Sigmoid colon (tissue), 7 donors: ENCODE data around the gene RBBP8. TPM values are rescaled to one million over a fixed set of nuclear protein-coding genes. Genes with fewer than 3 reads are reported as not detected.

Source experiments
- DNase-seq: peaks from one replicate; pipeline ENCODE4 v3.0.0-alpha.2; 2019
- H3K27ac ChIP-seq, 4 donors: fragments of 200-600 bp; sonication (generic); one replicate each; pipeline ENCODE4 v1.5.1; 2016 to 2019; ENCODE audit warnings: mild to moderate bottlenecking in 1 of 4
- H3K27me3 ChIP-seq, 3 donors: fragments of 200-600 bp; sonication (generic); one replicate each; pipeline ENCODE4 v1.5.1; 2019; ENCODE audit warnings: mild to moderate bottlenecking in 1 of 3
- H3K36me3 ChIP-seq, 4 donors: fragments of 200-600 bp; sonication (generic); one replicate each; pipeline ENCODE4 v1.5.1; 2016 to 2019
- H3K4me1 ChIP-seq, 4 donors: fragments of 200-600 bp; sonication (generic); one replicate each; pipeline ENCODE4 v1.5.1; 2017 to 2019
- H3K4me3 ChIP-seq, 4 donors: fragments of 200-600 bp; sonication (generic); one replicate each; pipeline ENCODE4 v1.5.1; 2017 to 2019; ENCODE audit warnings: mild to moderate bottlenecking in 2 of 4, moderate library complexity in 1 of 4
- H3K9me3 ChIP-seq, 4 donors: fragments of 200-600 bp in 3 of 4; sonication (generic) in 3 of 4; one replicate each; pipeline versions ENCODE4 v1.5.1 to v1.6.1; 2013 to 2019
- CTCF ChIP-seq, 4 experiments: fragments of 450-650 bp in 3 of 4; fragments of 200-600 bp in 1 of 4; IDR thresholded peaks; one replicate each; pipeline ENCODE4 v1.5.1; 2016 to 2019; ENCODE audit warnings: antibody characterized with exemption in 4 of 4, mild to moderate bottlenecking in 3 of 4, moderate library complexity in 2 of 4
- EP300 ChIP-seq, 4 donors: sonication (generic); formaldehyde crosslinking; IDR thresholded peaks; one replicate each; pipeline ENCODE4 v1.6.1; 2017; ENCODE audit warnings: antibody characterized with exemption in 4 of 4
- POLR2A ChIP-seq, 2 donors: fragments of 450-650 bp; IDR thresholded peaks; one replicate each; pipeline ENCODE4 v1.6.1; 2016; ENCODE audit warnings: antibody characterized with exemption in 2 of 2, mild to moderate bottlenecking in 2 of 2, moderate library complexity in 2 of 2
- POLR2AphosphoS5 ChIP-seq, 4 donors: sonication (generic); formaldehyde crosslinking; IDR thresholded peaks; one replicate each; pipeline ENCODE4 v1.6.1; 2017; ENCODE audit warnings: antibody characterized with exemption in 4 of 4
- WGBS, 2 donors: extraction: QIAGEN DNeasy Blood & Tissue Kit; methylation state at CpG; one replicate each; pipeline ENCODE4 v1.1.7; 2013; 5-methylcytosine and 5-hydroxymethylcytosine counted together
- intact Hi-C: fragments of 100-400 bp; cut with DNase I; formaldehyde crosslinking; loops from one replicate; pipeline ENCODE4 v1.15.1; 2023
- polyA plus RNA-seq, 3 donors: library from polyadenylated mRNA; stranded (reverse); fragments of 200-250 nt; gene quantifications; one replicate each; pipeline ENCODE4 v1.2.3, GENCODE V29; 2013
- total RNA-seq, 4 donors: library from RNA; depleted of rRNA; stranded (reverse); fragments of >200 nt; gene quantifications; one replicate each; pipeline ENCODE4 v1.1.0, GENCODE V29; 2016
- donor health status: healthy with polysubstance abuse.
- donor health status: Bipolar disorder and iron deficiency.
- donor health status: healthy.

RBBP8 gene
- total and polyA plus RNA-seq, 7 donors, result 10.3 to 30.7 (median 22.7) TPM

GRCh38 chr18:22971038-22971437 is 37.9 kb downstream of the RBBP8 start:
- Histone ChIP-seq H3K27ac (no peak overlapping the region), H3K27me3 (no peaks in the 10 kb centered on the region), H3K36me3 (no peaks in the 10 kb centered on the region), H3K4me3 (no peak overlapping the region), H3K4me1 (no peaks in the 10 kb centered on the region), H3K9me3 (no peaks in the 10 kb centered on the region)
- 92 to 96% methylated on average over 3 of the region's 3 CpGs for WGBS, 2 donors
- TF ChIP-seq POLR2AphosphoS5 (IDR thresholded peaks at IDR 0.05) (no peak), POLR2A (IDR thresholded peaks at IDR 0.05) (no peak), EP300 (IDR thresholded peaks at IDR 0.05) (no peak), CTCF (IDR thresholded peaks at IDR 0.05) (no peak)
- intact Hi-C loops, result no loop called here
- no peak for DNase-seq

GRCh38 chr18:22974001-22974400 is 40.9 kb downstream of the RBBP8 start:
- intact Hi-C loops, result no loop called here
- Histone ChIP-seq H3K36me3 (no peaks in the 10 kb centered on the region), H3K4me3 (no peak overlapping the region), H3K4me1 (no peaks in the 10 kb centered on the region), H3K27ac (no peak overlapping the region), H3K9me3 (no peaks in the 10 kb centered on the region), H3K27me3 (no peaks in the 10 kb centered on the region)
- DNase-seq, result no peak
- TF ChIP-seq POLR2AphosphoS5 (IDR thresholded peaks at IDR 0.05) (no peak), POLR2A (IDR thresholded peaks at IDR 0.05) (no peak), CTCF (IDR thresholded peaks at IDR 0.05) (no peak), EP300 (IDR thresholded peaks at IDR 0.05) (no peak)

GRCh38 chr18:22974707-22975106 is 41.6 kb downstream of the RBBP8 start:
- intact Hi-C loops, result no loop called here

GRCh38 chr18:22975508-22975907 is 42.4 kb downstream of the RBBP8 start:
- Histone ChIP-seq H3K36me3 (no peaks in the 10 kb centered on the region), H3K27ac (no peak overlapping the region), H3K4me1 (no peaks in the 10 kb centered on the region), H3K27me3 (no peaks in the 10 kb centered on the region), H3K4me3 (no peak overlapping the region), H3K9me3 (no peaks in the 10 kb centered on the region)
- TF ChIP-seq POLR2AphosphoS5 (IDR thresholded peaks at IDR 0.05), result no peak
- TF ChIP-seq CTCF (IDR thresholded peaks at IDR 0.05), result no peak
- TF ChIP-seq POLR2A (IDR thresholded peaks at IDR 0.05), result no peak
- no peak for DNase-seq
- 17 to 40% methylated on average over 1 of the region's 1 CpG for WGBS, 2 donors
- intact Hi-C loops, result no loop called here

More at GRCh38 chr18:22974707-22975106, 41.6 kb downstream of the RBBP8 start:
- Histone ChIP-seq H3K4me1 (no peaks in the 10 kb centered on the region), H3K4me3 (no peak overlapping the region), H3K9me3 (no peaks in the 10 kb centered on the region), H3K36me3 (no peaks in the 10 kb centered on the region), H3K27me3 (no peaks in the 10 kb centered on the region), H3K27ac (no peak overlapping the region)
- TF ChIP-seq EP300 (IDR thresholded peaks at IDR 0.05), result no peak
- DNase-seq, result no peak
- WGBS, 2 donors, result 39 to 76% methylated on average over 5 of the region's 5 CpGs

- H3K4me3 ChIP-seq, result no peak overlapping the region
- H3K4me1 ChIP-seq, result no peaks in the 10 kb centered on the region
- no peaks in the 10 kb centered on the region for H3K9me3 ChIP-seq
- no peaks in the 10 kb centered on the region for H3K27me3 ChIP-seq
- intact Hi-C loops, result no loop called here
- 57 to 63% methylated on average over 5 of the region's 5 CpGs for WGBS, 2 donors
- H3K27ac ChIP-seq, result no peak overlapping the region
- no peak for TF ChIP-seq POLR2AphosphoS5 (IDR thresholded peaks at IDR 0.05)
- TF ChIP-seq EP300 (IDR thresholded peaks at IDR 0.05), result no peak
- TF ChIP-seq POLR2A (IDR thresholded peaks at IDR 0.05), result no peak
- no peak for TF ChIP-seq CTCF (IDR thresholded peaks at IDR 0.05)
- no peak for DNase-seq
- H3K36me3 ChIP-seq, result peaks cover 0 to 7% (median 2%) of the 10 kb centered on the region in 4 donors
These were observed 44.9 kb downstream of the RBBP8 start for GRCh38 chr18:22977847-22978701.
